DOHH2 (cell line): ENCODE data around the gene FAAH.

Experiments used
- EZH2phosphoT487 ChIP-seq: fragments of 200-600 bp; sonication (generic); IDR thresholded peaks from 2 replicates; pipeline ENCODE4 v1.6.1; 2017; ENCODE audit warnings: borderline replicate concordance, mild to moderate bottlenecking, antibody characterized with exemption, low read length, moderate library complexity, mixed read lengths
- TF ChIP-seq, protein P1 (sequence below): fragments of 200-600 bp; sonication (generic); IDR thresholded peaks from one replicate; pipeline ENCODE4 v1.5.1; 2014; ENCODE audit warnings: antibody characterized with exemption, mild to moderate bottlenecking, low read depth, low read length; ENCODE audit not compliant: poor library complexity, severe bottlenecking

DNA sequence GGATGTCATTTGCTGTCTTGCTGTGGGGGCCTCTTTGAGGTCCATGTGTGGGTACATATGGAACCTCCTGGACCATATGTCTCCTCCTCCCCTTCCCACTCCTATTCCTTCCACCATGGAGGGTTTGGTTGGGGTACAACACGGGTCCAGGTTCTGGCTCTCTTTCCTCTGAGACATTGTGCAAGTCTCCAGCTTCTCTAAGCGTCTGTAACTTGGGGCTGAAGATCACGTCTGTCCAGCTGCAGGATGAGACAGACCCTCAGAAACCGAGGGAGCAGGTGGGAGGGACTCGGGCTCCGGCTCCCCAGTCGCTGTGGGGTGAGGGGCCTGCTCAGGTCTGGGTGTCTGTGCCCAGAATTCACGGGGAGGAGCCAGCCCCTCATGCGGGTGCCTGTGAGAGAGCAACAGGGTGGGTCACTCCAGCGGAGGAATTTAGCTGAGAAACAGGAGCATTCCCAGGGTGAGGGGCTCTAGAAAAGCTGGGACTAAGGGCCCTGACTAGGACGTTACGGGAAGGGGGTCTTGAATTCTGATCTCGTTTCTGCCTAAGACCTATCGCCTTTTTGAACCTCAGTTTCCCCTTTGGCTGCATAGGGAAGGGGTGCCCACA is 53.5 kb downstream of the FAAH start:
- TF ChIP-seq, protein P1, sequence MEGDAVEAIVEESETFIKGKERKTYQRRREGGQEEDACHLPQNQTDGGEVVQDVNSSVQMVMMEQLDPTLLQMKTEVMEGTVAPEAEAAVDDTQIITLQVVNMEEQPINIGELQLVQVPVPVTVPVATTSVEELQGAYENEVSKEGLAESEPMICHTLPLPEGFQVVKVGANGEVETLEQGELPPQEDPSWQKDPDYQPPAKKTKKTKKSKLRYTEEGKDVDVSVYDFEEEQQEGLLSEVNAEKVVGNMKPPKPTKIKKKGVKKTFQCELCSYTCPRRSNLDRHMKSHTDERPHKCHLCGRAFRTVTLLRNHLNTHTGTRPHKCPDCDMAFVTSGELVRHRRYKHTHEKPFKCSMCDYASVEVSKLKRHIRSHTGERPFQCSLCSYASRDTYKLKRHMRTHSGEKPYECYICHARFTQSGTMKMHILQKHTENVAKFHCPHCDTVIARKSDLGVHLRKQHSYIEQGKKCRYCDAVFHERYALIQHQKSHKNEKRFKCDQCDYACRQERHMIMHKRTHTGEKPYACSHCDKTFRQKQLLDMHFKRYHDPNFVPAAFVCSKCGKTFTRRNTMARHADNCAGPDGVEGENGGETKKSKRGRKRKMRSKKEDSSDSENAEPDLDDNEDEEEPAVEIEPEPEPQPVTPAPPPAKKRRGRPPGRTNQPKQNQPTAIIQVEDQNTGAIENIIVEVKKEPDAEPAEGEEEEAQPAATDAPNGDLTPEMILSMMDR = no peak
- no peak for TF ChIP-seq EZH2phosphoT487
